ENCODE results near the gene ELAVL2. TPM values are rescaled to one million over a fixed set of nuclear protein-coding genes. Genes with fewer than 3 reads are reported as not detected.

ELAVL2 gene
- total RNA-seq, 1 experiment from 2014 or later = 16.3 TPM

DNA sequence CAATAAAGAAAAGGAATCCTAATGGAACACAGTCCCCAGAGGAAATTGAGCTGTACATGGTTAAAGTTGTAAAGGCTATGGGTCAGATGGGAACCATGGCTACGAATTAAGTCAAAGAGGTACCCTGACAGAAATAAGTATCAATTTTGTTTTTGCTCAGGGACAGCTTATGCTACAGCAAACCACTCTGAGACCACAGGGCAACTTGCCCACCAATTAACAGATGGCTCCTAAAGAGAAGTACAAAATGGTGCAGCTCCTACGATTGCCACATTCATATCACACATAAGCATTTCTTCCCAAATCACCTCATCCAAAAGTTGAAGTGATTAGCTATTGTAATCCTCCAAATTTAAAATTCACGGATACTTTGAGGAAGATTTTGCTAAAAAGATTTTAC, 83.0 kb downstream of the ELAVL2 start:
- no peaks in the 10 kb centered on the region for H3K9me3 ChIP-seq (ENCODE audit: low read length)
- no peak overlapping the region for H3K9ac ChIP-seq (ENCODE audit: low read length)
- intact Hi-C loops (cut with micrococcal nuclease) = no loop called here
- peaks cover 41% of the 10 kb centered on the region for H3K79me2 ChIP-seq (ENCODE audit: low read length)
- H3K36me3 ChIP-seq (ENCODE audit: low read depth, low read length) = no peaks in the 10 kb centered on the region
- H3K4me2 ChIP-seq (ENCODE audit: low read length) = no peak overlapping the region
- H3F3A ChIP-seq (ENCODE audit: low read length, unreplicated experiment) = no peaks in the 10 kb centered on the region
- ATAC-seq (no peak), DNase-seq (no peak)
- H3K4me3 ChIP-seq (ENCODE audit: low read length) = no peak overlapping the region
- ChIA-PET POLR2A (ENCODE audit: unreplicated experiment) (no interaction called here), CTCF (no interaction called here)
- no peaks in the 10 kb centered on the region for H3K9me2 ChIP-seq (replicated peaks; ENCODE audit: low read length)
- H3K27ac ChIP-seq (ENCODE audit: low read length) = no peak overlapping the region
- no peak overlapping the region for H2AFZ ChIP-seq (ENCODE audit: low read length)
- H3K4me1 ChIP-seq (ENCODE audit: insufficient read depth, low read length) = peaks cover 25% of the 10 kb centered on the region
- no TSS peak for BruUV-seq (replicated peaks)
- H3K27me3 ChIP-seq (ENCODE audit: low read length) = no peaks in the 10 kb centered on the region
- no peak for TF ChIP-seq EZH2phosphoT487 (IDR thresholded peaks at IDR 0.05; ENCODE audit: borderline replicate concordance, low read length)
- TF ChIP-seq, protein P1, sequence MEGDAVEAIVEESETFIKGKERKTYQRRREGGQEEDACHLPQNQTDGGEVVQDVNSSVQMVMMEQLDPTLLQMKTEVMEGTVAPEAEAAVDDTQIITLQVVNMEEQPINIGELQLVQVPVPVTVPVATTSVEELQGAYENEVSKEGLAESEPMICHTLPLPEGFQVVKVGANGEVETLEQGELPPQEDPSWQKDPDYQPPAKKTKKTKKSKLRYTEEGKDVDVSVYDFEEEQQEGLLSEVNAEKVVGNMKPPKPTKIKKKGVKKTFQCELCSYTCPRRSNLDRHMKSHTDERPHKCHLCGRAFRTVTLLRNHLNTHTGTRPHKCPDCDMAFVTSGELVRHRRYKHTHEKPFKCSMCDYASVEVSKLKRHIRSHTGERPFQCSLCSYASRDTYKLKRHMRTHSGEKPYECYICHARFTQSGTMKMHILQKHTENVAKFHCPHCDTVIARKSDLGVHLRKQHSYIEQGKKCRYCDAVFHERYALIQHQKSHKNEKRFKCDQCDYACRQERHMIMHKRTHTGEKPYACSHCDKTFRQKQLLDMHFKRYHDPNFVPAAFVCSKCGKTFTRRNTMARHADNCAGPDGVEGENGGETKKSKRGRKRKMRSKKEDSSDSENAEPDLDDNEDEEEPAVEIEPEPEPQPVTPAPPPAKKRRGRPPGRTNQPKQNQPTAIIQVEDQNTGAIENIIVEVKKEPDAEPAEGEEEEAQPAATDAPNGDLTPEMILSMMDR (conservative IDR thresholded peaks at IDR 0.05; ENCODE audit: low read depth, low read length) = no peak
- no peak for TF ChIP-seq EZH2 (IDR thresholded peaks at IDR 0.05; ENCODE audit: low read length, unreplicated experiment)
- no peaks in the 10 kb centered on the region; the same call in 1 of the 2 replicates for H4K20me1 ChIP-seq (ENCODE audit: low read length)

DNA sequence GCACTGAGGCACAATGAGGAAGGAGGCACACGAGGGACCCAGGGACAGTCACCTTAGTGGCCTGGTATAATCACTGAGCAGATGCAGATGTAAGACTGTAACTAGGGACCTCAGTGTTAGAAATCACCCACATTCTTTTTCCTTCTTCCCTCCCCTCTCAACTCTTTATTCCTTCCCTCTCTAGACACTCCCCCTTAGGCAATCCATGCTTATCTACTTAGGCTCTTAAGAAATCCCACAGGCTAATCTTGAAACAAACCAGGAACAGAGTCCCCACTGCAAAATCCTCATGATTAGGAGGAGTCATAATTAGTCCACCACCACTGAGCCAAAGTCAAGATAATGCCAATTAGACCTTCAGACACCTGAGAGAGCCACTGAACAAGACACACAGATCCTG, 84.7 kb downstream of the ELAVL2 start:
- no peak overlapping the region for H3K9ac ChIP-seq (ENCODE audit: low read length)
- ATAC-seq (no peak), DNase-seq (no peak)
- no peaks in the 10 kb centered on the region for H3K9me3 ChIP-seq (ENCODE audit: low read length)
- intact Hi-C loops (cut with micrococcal nuclease) = no loop called here
- POLR2A ChIA-PET (ENCODE audit: unreplicated experiment) = no interaction called here
- TF ChIP-seq, protein P1 (conservative IDR thresholded peaks at IDR 0.05; ENCODE audit: low read depth, low read length) = no peak
- TF ChIP-seq EZH2phosphoT487 (IDR thresholded peaks at IDR 0.05; ENCODE audit: borderline replicate concordance, low read length) (no peak), EZH2 (IDR thresholded peaks at IDR 0.05; ENCODE audit: low read length, unreplicated experiment) (no peak)
- H4K20me1 ChIP-seq (ENCODE audit: low read length) = no peaks in the 10 kb centered on the region; the same call in 1 of the 2 replicates
- no peaks in the 10 kb centered on the region for H3K9me2 ChIP-seq (replicated peaks; ENCODE audit: low read length)
- no peaks in the 10 kb centered on the region for H3K27me3 ChIP-seq (ENCODE audit: low read length)
- no peaks in the 10 kb centered on the region for H3F3A ChIP-seq (ENCODE audit: low read length, unreplicated experiment)
- CTCF ChIA-PET = no interaction called here
- peaks cover 8% of the 10 kb centered on the region for H3K4me1 ChIP-seq (ENCODE audit: insufficient read depth, low read length)
- H3K4me3 ChIP-seq (ENCODE audit: low read length) = no peak overlapping the region
- no peak overlapping the region for H2AFZ ChIP-seq (ENCODE audit: low read length)
- H3K4me2 ChIP-seq (ENCODE audit: low read length) = no peak overlapping the region
- BruUV-seq (replicated peaks) = no TSS peak
- H3K27ac ChIP-seq (ENCODE audit: low read length) = no peak overlapping the region
- no peaks in the 10 kb centered on the region for H3K36me3 ChIP-seq (ENCODE audit: low read depth, low read length)
- H3K79me2 ChIP-seq (ENCODE audit: low read length) = peaks cover 40% of the 10 kb centered on the region

DNA sequence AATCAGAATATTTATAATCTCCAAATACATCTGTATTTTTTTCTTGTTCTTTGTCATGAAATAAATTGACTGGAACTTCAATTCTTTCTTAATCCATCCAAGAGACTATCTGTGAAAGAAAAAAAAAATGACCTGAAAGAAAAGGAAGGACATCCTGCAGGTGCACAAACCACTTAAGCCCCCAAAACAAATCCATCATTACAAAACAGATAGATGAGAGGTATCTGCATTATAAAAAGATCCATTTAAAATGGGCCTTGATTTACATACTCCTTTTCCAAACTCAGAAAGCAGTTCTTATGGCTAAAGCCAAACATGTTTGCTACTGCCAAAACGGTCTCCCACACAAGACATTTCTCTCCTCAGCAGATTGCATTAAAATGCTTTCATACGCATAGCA, 85.5 kb downstream of the ELAVL2 start:
- Histone ChIP-seq H3K79me2 (ENCODE audit: low read length) (peaks cover 39% of the 10 kb centered on the region), H3K36me3 (ENCODE audit: low read depth, low read length) (no peaks in the 10 kb centered on the region), H3K9me2 (replicated peaks; ENCODE audit: low read length) (no peaks in the 10 kb centered on the region), H3K9ac (ENCODE audit: low read length) (no peak overlapping the region), H2AFZ (ENCODE audit: low read length) (no peak overlapping the region), H3K27ac (ENCODE audit: low read length) (no peak overlapping the region), H3K4me2 (ENCODE audit: low read length) (no peak overlapping the region), H3K27me3 (ENCODE audit: low read length) (no peaks in the 10 kb centered on the region), H3F3A (ENCODE audit: low read length, unreplicated experiment) (no peaks in the 10 kb centered on the region), H3K4me1 (ENCODE audit: insufficient read depth, low read length) (peaks cover under 1% of the 10 kb centered on the region; the same call in 1 of the 2 replicates), H3K4me3 (ENCODE audit: low read length) (no peak overlapping the region), H3K9me3 (ENCODE audit: low read length) (no peaks in the 10 kb centered on the region), H4K20me1 (ENCODE audit: low read length) (no peaks in the 10 kb centered on the region; the same call in 1 of the 2 replicates)
- ChIA-PET POLR2A (ENCODE audit: unreplicated experiment) (no interaction called here), CTCF (no interaction called here)
- intact Hi-C loops (cut with micrococcal nuclease) = no loop called here
- DNase-seq = no peak
- no TSS peak for BruUV-seq (replicated peaks)
- no peak for ATAC-seq
- no peak for TF ChIP-seq EZH2 (IDR thresholded peaks at IDR 0.05; ENCODE audit: low read length, unreplicated experiment)

All from PC-3 (cell line).